Mesenchymal stem cell (in vitro differentiated cells and primary cell): Measurements from ENCODE around the gene TAP2.
"Not testable (repeated sequence)": the region's sequence is repeated elsewhere in the genome, so short reads cannot be mapped to it uniquely, and the experiment has no call there.

Experiments used
- DNase-seq: peaks from one replicate; pipeline ENCODE4 v3.0.0-alpha.2; 2013
- H2AFZ ChIP-seq: one replicate; pipeline ENCODE4 v1.6.1; 2013; ENCODE audit warnings: low read depth, mild to moderate bottlenecking, control low read depth, inconsistent platforms, low read length, moderate library complexity
- H2AK5ac ChIP-seq: 2 replicates; pipeline ENCODE4 v1.6.1; 2013; ENCODE audit warnings: low read length, moderate library complexity, mild to moderate bottlenecking, inconsistent platforms; ENCODE audit not compliant: severe bottlenecking
- H2BK120ac ChIP-seq: one replicate; pipeline ENCODE4 v1.6.1; 2013; ENCODE audit warnings: low read depth, mild to moderate bottlenecking, inconsistent platforms, low read length, moderate library complexity
- H2BK12ac ChIP-seq, 2 experiments: one replicate each; pipeline ENCODE4 v1.6.1; 2013; ENCODE audit warnings: inconsistent platforms in 2 of 2, low read length in 2 of 2, mild to moderate bottlenecking in 2 of 2, moderate library complexity in 2 of 2, control low read depth in 1 of 2
- H2BK15ac ChIP-seq: one replicate; pipeline ENCODE4 v1.6.1; 2013; ENCODE audit warnings: mild to moderate bottlenecking, low read depth, inconsistent platforms; ENCODE audit not compliant: poor library complexity, severe bottlenecking
- H2BK5ac ChIP-seq: 2 replicates; pipeline ENCODE4 v1.6.1; 2013; ENCODE audit warnings: low read depth, mild to moderate bottlenecking, low read length, control low read depth, inconsistent platforms; ENCODE audit not compliant: poor library complexity, severe bottlenecking
- H3K14ac ChIP-seq, 2 experiments: one replicate each; pipeline ENCODE4 v1.6.1; 2013; ENCODE audit warnings: inconsistent platforms in 2 of 2, low read length in 2 of 2, control low read depth in 1 of 2, mild to moderate bottlenecking in 1 of 2, moderate library complexity in 1 of 2
- H3K18ac ChIP-seq, 2 experiments: one replicate each; pipeline ENCODE4 v1.6.1; 2013; ENCODE audit warnings: inconsistent platforms in 2 of 2, low read length in 2 of 2, control low read depth in 1 of 2, low read depth in 1 of 2, mild to moderate bottlenecking in 1 of 2
- H3K23ac ChIP-seq, 2 experiments: one replicate each; pipeline ENCODE4 v1.6.1; 2013; ENCODE audit warnings: inconsistent platforms in 2 of 2, low read length in 2 of 2, mild to moderate bottlenecking in 2 of 2, moderate library complexity in 2 of 2, control low read depth in 1 of 2
- H3K27ac ChIP-seq: 2 replicates; pipeline ENCODE4 v1.5.1; 2013; ENCODE audit warnings: mild to moderate bottlenecking, moderate library complexity, low read length, control low read depth, inconsistent platforms; ENCODE audit not compliant: poor library complexity, severe bottlenecking
- H3K27me3 ChIP-seq, 2 experiments: 2 replicates each; pipeline versions ENCODE4 v1.6.1 to v1.7.0; 2013; ENCODE audit warnings: low read length in 2 of 2, mild to moderate bottlenecking in 2 of 2, moderate library complexity in 2 of 2, control low read depth in 1 of 2, inconsistent platforms in 1 of 2; ENCODE audit not compliant: control insufficient read depth in 1 of 2, insufficient read depth in 1 of 2
- H3K36me3 ChIP-seq, 2 experiments: 2 replicates each; pipeline versions ENCODE4 v1.6.1 to v1.7.0; 2013; ENCODE audit warnings: low read length in 2 of 2, control low read depth in 1 of 2, inconsistent platforms in 1 of 2, low read depth in 1 of 2, mild to moderate bottlenecking in 1 of 2; ENCODE audit not compliant: insufficient read depth in 2 of 2, control insufficient read depth in 1 of 2
- H3K4ac ChIP-seq, 2 experiments: one replicate each; pipeline ENCODE4 v1.6.1; 2013; ENCODE audit warnings: inconsistent platforms in 2 of 2, low read length in 2 of 2, mild to moderate bottlenecking in 2 of 2, moderate library complexity in 2 of 2, control low read depth in 1 of 2, low read depth in 1 of 2
- H3K4me1 ChIP-seq: 2 replicates; pipeline ENCODE4 v1.6.1; 2013; ENCODE audit warnings: low read depth, low read length, control low read depth; ENCODE audit not compliant: control insufficient read depth, insufficient read depth
- H3K4me2 ChIP-seq: 2 replicates; pipeline ENCODE4 v1.6.1; 2013; ENCODE audit warnings: low read length, mild to moderate bottlenecking, inconsistent platforms; ENCODE audit not compliant: poor library complexity, severe bottlenecking
- H3K4me3 ChIP-seq, 2 experiments: 2 replicates each; pipeline versions ENCODE4 v1.5.1 to v1.7.0; 2013; ENCODE audit warnings: low read length in 2 of 2, mild to moderate bottlenecking in 2 of 2, control low read depth in 1 of 2, low read depth in 1 of 2; ENCODE audit not compliant: insufficient read depth in 1 of 2
- H3K79me1 ChIP-seq: replicated peaks from 2 replicates; pipeline ENCODE4 v1.6.1; 2013; ENCODE audit warnings: mild to moderate bottlenecking, control low read depth, low read length, inconsistent platforms; ENCODE audit not compliant: poor library complexity, severe bottlenecking
- H3K9ac ChIP-seq: 2 replicates; pipeline ENCODE4 v1.7.0; 2013; ENCODE audit warnings: mild to moderate bottlenecking, low read length, moderate library complexity
- H3K9me3 ChIP-seq: 2 replicates; pipeline ENCODE4 v1.7.0; 2013; ENCODE audit warnings: mild to moderate bottlenecking, low read length; ENCODE audit not compliant: control insufficient read depth
- H4K8ac ChIP-seq: one replicate; pipeline ENCODE4 v1.6.1; 2013; ENCODE audit warnings: inconsistent platforms, mild to moderate bottlenecking, low read length, moderate library complexity
- H4K91ac ChIP-seq: one replicate; pipeline ENCODE4 v1.6.1; 2013; ENCODE audit warnings: mild to moderate bottlenecking, low read length, inconsistent platforms
- WGBS: methylation state at CpG from one replicate; pipeline ENCODE4 v1.1.7; 2013; ENCODE audit warnings: mixed read lengths; 5-methylcytosine and 5-hydroxymethylcytosine counted together

The TAP2 gene

GRCh38 chr6:32885698-32886286 is 47.3 kb upstream of the TAP2 start:
- Histone ChIP-seq H2AK5ac (no peak overlapping the region), H2BK12ac (no peak overlapping the region), H2BK5ac (no peak overlapping the region), H3K27ac (no peak overlapping the region), H3K4me2 (no peak overlapping the region), H3K14ac (no peak overlapping the region), H2BK120ac (no peak overlapping the region), H3K79me1 (peaks cover 2% of the 10 kb centered on the region), H3K9ac (peak overlapping the region; percentile 54), H4K8ac (no peak overlapping the region), H2AFZ (no peak overlapping the region), H3K4ac (no peak overlapping the region), H3K27me3 (no peaks in the 10 kb centered on the region), H3K18ac (no peak overlapping the region), H4K91ac (no peak overlapping the region), H3K4me3 (no peak overlapping the region), H3K9me3 (no peaks in the 10 kb centered on the region), H3K36me3 (no peaks in the 10 kb centered on the region), H3K23ac (no peak overlapping the region), H3K4me1 (peaks cover 4% of the 10 kb centered on the region), H2BK15ac (no peak overlapping the region)
- WGBS: 40% methylated on average over 2 of the region's 4 CpGs
- DNase-seq: peak; percentile 82

- no peaks in the 10 kb centered on the region for H3K9me3 ChIP-seq
- H3K4me1 ChIP-seq: peaks cover 4% of the 10 kb centered on the region
- H4K8ac ChIP-seq: no peak overlapping the region
- no peaks in the 10 kb centered on the region for H3K27me3 ChIP-seq
- no peak overlapping the region for H3K4ac ChIP-seq
- H4K91ac ChIP-seq: no peak overlapping the region
- peak overlapping the region in 1 of 2 experiments; percentile 10 for H3K4me3 ChIP-seq
- no peak overlapping the region for H3K27ac ChIP-seq
- peaks cover 2% of the 10 kb centered on the region for H3K79me1 ChIP-seq
- no peak overlapping the region for H2BK120ac ChIP-seq
- no peak overlapping the region for H3K14ac ChIP-seq
- H3K36me3 ChIP-seq: no peaks in the 10 kb centered on the region
- H3K18ac ChIP-seq: no peak overlapping the region
- no peak overlapping the region for H2AFZ ChIP-seq
- no peak overlapping the region for H2AK5ac ChIP-seq
- 21% methylated on average over 5 of the region's 5 CpGs for WGBS
- H3K9ac ChIP-seq: peak overlapping the region; percentile 52
- H3K4me2 ChIP-seq: no peak overlapping the region
- H2BK15ac ChIP-seq: no peak overlapping the region
- no peak overlapping the region for H2BK5ac ChIP-seq
- H3K23ac ChIP-seq: no peak overlapping the region
- no peak overlapping the region for H2BK12ac ChIP-seq
- peak; percentile 81 for DNase-seq
Observed at GRCh38 chr6:32883789-32884188, 45.2 kb upstream of the TAP2 start.

DNA sequence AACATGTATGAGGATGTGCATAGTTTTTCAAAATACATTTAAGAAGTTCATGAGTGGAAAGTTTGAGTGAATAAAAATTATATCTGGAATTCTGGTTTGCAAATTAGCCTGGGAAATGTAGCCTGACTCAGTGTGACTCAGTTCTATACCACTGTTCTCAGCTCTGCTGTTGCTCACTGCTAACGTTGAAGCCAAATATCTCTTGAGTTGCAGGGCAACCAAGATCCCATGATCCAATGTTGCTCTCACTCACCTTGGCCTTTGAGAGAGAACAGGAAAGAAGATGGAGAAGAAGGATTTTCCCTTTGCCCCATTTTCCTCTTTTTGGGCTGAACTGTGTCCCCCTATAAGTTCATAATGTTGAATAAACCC is 44.3 kb upstream of the TAP2 start:
- Histone ChIP-seq H4K8ac (no peak overlapping the region), H2BK5ac (no peak overlapping the region), H2AK5ac (no peak overlapping the region), H3K4me3 (no peak overlapping the region), H3K9me3 (no peaks in the 10 kb centered on the region), H3K27me3 (no peaks in the 10 kb centered on the region), H2AFZ (no peak overlapping the region), H3K18ac (no peak overlapping the region), H3K79me1 (peaks cover 2% of the 10 kb centered on the region), H2BK120ac (no peak overlapping the region), H4K91ac (no peak overlapping the region), H2BK12ac (no peak overlapping the region), H3K27ac (no peak overlapping the region), H3K4me1 (peaks cover 4% of the 10 kb centered on the region), H3K4ac (no peak overlapping the region), H2BK15ac (no peak overlapping the region), H3K36me3 (no peaks in the 10 kb centered on the region), H3K14ac (no peak overlapping the region), H3K23ac (no peak overlapping the region), H3K4me2 (no peak overlapping the region), H3K9ac (peak overlapping the region; percentile 45)
- 0% methylated on average over 1 of the region's 1 CpG for WGBS
- no peak for DNase-seq

GRCh38 chr6:32880962-32881361 is 42.4 kb upstream of the TAP2 start:
- not testable (repeated sequence) for H3K4me3 ChIP-seq, H4K91ac ChIP-seq, DNase-seq, H3K9ac ChIP-seq, H3K27ac ChIP-seq, H3K4me1 ChIP-seq, H2AFZ ChIP-seq, H2AK5ac ChIP-seq, H3K18ac ChIP-seq, H3K14ac ChIP-seq, H3K4me2 ChIP-seq, H2BK15ac ChIP-seq, H3K79me1 ChIP-seq, H4K8ac ChIP-seq, H3K23ac ChIP-seq, H2BK5ac ChIP-seq, H2BK120ac ChIP-seq, H3K36me3 ChIP-seq, H3K27me3 ChIP-seq, H3K9me3 ChIP-seq, H2BK12ac ChIP-seq, H3K4ac ChIP-seq
- 79% methylated on average over 3 of the region's 3 CpGs for WGBS
